GM12801 (cell line): ENCODE data around the gene TARBP1.

Source experiments
- TF ChIP-seq, protein P1 (sequence below): IDR thresholded peaks from one replicate; pipeline ENCODE4 v1.5.1; 2011; ENCODE audit warnings: control low read depth; ENCODE audit not compliant: insufficient read length; ENCODE audit errors: extremely low read depth

The TARBP1 gene

DNA sequence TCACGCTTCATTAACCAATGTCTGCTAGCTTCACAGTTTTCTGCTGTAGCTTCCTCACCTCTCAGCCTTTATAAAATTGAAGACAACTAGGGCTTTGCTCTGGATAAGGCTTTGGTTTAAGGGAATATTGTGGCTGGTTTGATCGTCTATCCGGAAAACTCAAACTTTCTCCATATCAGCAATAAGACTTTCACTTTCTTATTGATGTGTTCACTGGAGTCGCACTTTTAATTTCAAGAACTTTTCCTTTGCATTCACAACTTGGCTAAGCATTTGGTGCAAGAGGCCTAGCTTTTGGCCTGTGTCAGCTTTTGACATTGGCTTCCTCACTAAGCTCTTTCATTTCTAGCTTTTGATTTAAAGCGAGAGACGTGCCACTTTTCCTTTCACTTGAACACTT is 92.9 kb downstream of the TARBP1 start:
- TF ChIP-seq, protein P1, sequence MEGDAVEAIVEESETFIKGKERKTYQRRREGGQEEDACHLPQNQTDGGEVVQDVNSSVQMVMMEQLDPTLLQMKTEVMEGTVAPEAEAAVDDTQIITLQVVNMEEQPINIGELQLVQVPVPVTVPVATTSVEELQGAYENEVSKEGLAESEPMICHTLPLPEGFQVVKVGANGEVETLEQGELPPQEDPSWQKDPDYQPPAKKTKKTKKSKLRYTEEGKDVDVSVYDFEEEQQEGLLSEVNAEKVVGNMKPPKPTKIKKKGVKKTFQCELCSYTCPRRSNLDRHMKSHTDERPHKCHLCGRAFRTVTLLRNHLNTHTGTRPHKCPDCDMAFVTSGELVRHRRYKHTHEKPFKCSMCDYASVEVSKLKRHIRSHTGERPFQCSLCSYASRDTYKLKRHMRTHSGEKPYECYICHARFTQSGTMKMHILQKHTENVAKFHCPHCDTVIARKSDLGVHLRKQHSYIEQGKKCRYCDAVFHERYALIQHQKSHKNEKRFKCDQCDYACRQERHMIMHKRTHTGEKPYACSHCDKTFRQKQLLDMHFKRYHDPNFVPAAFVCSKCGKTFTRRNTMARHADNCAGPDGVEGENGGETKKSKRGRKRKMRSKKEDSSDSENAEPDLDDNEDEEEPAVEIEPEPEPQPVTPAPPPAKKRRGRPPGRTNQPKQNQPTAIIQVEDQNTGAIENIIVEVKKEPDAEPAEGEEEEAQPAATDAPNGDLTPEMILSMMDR, result no peak

DNA sequence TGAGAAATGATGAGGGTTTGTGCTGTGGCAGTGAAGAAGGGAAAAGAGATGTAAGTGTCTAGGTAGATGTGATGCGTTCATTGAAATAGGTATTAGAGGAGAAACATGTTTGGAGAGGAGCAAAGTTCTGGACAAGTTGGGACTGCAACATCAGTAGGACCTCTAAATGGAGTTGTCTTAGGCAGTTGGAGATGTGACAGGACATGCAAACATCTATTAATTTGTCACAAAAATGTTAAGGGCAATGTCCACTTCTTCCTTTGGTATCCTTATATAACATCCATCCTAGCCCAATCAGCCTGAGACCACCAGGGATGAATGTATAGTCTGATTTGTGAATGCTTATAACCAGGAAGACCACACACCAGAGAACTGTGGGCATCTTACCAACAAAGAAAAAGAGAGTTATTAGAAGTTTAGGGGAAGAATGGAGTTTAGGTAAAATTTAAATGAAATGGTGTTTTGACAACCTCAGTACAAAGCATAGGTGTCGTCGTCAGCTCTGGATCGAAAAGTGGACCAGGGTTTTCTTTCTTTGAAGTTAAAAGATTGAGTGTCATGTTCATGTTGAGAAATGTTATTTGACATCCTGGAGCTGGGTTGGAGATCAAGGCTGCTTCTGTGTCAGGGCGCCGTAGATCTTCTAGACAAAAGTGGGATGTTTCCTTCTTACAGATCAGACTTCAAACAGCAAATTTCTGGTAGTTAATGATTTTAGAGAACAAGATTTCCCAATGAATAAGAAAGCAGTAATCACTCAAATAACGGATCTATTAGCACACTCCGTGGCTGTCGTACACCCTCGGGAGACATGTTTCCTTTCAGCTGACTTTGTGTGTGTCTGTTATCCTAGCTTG is 97.1 kb downstream of the TARBP1 start:
- TF ChIP-seq, protein P1, result no peak

DNA sequence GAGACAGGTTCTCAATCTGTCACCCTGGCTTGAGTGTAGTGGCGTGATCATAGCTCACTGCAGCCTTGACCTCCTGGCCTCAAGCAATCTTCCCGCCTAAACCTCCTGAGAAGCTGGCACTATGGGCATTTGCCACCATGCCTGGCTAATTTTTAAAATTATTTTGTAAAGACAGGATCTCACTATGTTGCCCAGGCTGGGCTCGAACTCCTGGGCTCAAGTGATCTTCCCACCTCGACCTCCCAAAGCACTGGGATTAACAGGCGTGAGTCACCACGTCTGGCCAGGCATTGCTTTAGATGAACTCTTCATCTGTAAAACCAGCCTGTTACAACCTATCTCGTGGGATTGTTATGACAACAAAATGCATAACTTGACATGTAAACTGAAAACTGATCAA is 103.3 kb downstream of the TARBP1 start:
- TF ChIP-seq, protein P1, result no peak

DNA sequence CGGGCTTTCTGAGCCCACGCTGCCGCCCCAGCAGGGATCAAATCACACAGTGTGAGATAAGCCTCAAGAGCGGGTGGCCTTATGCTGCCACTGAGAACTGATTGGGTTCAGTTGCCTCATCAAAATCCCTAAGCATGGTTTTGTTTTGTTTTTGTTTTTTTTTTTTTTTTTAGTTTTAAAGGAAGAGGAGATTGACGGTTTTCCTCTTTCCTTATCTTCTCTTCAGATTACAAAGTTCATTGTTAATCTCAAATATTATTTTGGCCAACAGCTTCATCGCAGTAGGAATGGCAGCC is 105.1 kb downstream of the TARBP1 start:
- TF ChIP-seq, protein P1, result no peak

DNA sequence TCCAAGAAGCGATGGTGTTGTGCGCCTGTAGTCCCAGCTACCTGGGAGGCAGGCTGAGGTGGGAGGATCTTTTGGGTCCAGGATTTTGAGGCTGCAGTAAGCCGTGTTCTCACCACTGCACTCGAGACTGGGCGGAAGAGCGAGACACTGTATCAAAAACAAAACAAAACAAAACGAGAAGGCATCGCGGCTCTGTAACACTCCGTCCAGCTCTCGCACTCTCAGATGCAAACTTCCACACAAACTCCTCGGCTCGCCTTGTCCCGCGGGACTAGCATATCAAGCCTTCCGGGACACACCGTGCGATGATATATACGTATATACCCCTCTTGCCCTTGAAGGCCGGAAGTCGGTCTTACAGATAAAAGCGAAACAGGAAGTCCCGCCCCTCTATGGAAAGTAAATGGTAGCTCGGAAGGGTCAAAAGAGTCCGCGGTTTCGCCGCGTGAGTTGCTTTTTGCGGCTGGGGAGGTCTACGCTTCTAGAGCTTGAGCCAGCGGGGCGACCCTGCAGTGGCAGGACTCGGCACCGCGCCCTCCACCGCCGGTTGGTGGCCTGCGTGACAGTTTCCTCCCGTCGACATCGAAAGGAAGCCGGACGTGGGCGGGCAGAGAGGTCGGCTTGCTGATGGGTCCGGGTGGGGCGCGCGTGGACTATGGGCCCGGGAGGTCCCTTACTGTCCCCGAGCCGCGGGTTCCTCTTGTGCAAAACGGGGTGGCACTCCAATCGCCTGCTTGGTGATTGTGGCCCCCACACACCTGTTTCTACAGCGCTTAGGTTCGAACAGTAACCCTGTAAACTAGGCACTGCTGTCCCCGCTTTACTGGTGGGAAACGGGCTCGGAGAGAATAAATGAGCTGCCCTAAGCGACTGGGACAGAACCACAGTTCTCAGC is 105.7 kb downstream of the TARBP1 start, which contains the start of gene COA6:
Gene COA6, plus strand, starts transcription at position 393 of the 895 bp plus-strand sequence. Its CDS starts 11 bp downstream, at position 404.
- TF ChIP-seq, protein P1, result no peak

DNA sequence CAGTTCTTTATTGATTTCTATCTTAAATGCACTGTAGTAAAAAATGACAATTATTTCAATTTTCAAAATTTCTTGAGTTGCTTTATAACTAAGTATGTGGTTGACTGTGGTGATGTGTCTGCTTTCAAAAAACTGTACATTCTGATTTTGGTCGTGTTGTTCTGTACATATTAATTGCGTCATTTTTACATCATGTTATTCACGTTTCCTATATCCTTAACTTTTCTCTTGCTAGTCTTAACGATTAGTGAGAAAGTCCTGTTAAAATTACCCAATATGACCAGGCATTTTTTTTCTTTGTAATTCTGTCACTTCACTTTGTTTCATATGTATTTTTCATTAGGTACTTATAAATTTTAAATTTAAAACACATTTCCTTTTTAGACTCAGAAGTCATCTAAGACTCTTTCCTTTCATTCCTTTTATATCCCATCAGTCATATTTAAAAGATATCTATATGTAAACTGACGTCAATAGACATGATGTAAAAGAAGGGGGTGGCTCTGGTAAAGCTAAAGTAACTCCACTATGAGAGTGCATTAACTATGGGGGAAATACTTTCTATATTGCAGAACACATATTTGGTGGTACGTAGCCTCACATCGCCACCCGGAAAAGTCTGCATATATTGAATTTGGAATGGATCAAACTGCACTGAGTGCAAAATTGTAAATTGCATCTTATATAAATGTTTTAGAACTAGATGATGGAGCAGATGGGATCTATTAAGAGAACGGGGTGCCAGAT is 106.8 kb downstream of the TARBP1 start:
- TF ChIP-seq, protein P1, result no peak

DNA sequence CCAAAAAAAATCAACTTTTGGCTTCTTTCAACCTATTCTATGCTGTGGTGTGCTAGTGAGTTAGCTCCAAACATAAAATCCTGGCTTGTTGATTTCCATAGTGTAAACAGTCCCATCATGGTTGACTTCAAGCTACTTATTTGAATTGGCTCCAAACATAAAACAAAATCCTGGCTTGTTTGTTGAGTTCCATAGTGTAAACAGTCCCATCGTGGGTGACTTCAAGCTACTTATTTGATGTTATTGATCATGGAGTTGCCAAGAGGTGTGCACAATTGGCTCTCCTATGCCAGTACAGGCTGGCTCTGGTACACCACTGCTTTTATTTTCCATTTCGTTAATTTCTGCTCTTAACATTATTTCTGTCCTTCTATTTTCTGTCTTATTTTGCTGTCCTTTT is 107.6 kb downstream of the TARBP1 start:
- TF ChIP-seq, protein P1, result no peak
